ENCODE measurements around the gene MYLK2. TPM values are rescaled to one million over a fixed set of nuclear protein-coding genes. Genes with fewer than 3 reads are reported as not detected.

MYLK2 gene
- total and polyA plus RNA-seq, 2 of the 4 experiments (the other 2 are of a cell fraction): 0.18 to 0.27 TPM

DNA sequence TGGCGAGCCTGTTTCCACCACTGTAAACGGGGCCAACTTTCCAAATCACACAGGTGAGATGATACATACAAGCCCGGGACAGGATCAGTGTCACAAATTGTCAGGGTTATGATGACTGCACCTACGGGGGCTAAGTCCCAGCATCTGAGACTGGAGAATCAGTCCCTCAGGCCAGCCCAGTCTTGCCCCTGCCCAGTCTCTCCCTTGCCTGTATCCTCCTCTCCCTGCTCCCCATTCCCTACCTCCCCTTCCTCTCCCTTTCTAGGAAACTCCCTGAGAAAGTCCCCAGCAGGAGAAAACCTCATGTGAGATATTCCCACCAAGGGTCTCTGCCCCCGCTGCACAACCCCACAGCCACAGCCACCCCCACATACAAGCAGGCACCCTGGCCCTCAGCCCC lies 24.7 kb downstream of the MYLK2 start:
- Histone ChIP-seq H4K8ac (ENCODE audit: low read depth in 2 of 2, low read length in 2 of 2) (no peak overlapping the region), H3K14ac (replicated peaks; ENCODE audit: low read depth, low read length) (no peak overlapping the region), H2AK5ac (ENCODE audit: low read depth, low read length) (peak overlapping the region; percentile 34; the same call in 1 of the 2 replicates), H2BK15ac (ENCODE audit: low read depth, low read length) (no peak overlapping the region), H3K9ac (ENCODE audit: low read depth, low read length) (no peak overlapping the region), H4K5ac (ENCODE audit: low read depth, low read length) (no peak overlapping the region), H3K9me1 (ENCODE audit: insufficient read depth, low read length) (peaks cover 8% of the 10 kb centered on the region; the same call in 1 of the 2 replicates), H4K20me1 (ENCODE audit: insufficient read depth, low read length) (peaks cover 13% of the 10 kb centered on the region), H2BK20ac (ENCODE audit: low read depth, low read length) (no peak overlapping the region), H3K4ac (ENCODE audit: low read depth, low read length) (no peak overlapping the region), H3K4me3 (ENCODE audit: insufficient read depth, low read depth, low read length) (no peak overlapping the region), H3K56ac (ENCODE audit: extremely low read depth, insufficient read depth, low read length) (no peak overlapping the region), H3K4me2 (ENCODE audit: low read depth, low read length) (no peak overlapping the region), H2AK9ac (replicated peaks; ENCODE audit: low read depth, low read length, poor library complexity) (no peak overlapping the region), H2AFZ (replicated peaks; ENCODE audit: low read length, poor library complexity) (no peak overlapping the region), H2BK120ac (ENCODE audit: low read depth, low read length) (no peak overlapping the region), H3K9me3 (ENCODE audit: control insufficient read depth, insufficient read depth, low read length) (no peaks in the 10 kb centered on the region), H3K4me1 (ENCODE audit: control insufficient read depth, insufficient read depth, low read length) (peaks cover 15% of the 10 kb centered on the region), H2BK5ac (ENCODE audit: low read depth, low read length, poor library complexity, severe bottlenecking) (no peak overlapping the region), H3K18ac (ENCODE audit: low read depth, low read length) (no peak overlapping the region), H3K79me1 (ENCODE audit: low read depth in 1 of 2, low read length in 2 of 2) (no peaks in the 10 kb centered on the region), H3K23ac (ENCODE audit: low read depth, low read length) (no peak overlapping the region), H3K27ac (ENCODE audit: insufficient read depth, low read length) (no peak overlapping the region), H3K27me3 (ENCODE audit: control insufficient read depth, insufficient read depth, low read length) (peaks cover 18% of the 10 kb centered on the region), H4K91ac (ENCODE audit: insufficient read depth, low read depth, low read length) (no peak overlapping the region), H3K36me3 (ENCODE audit: control insufficient read depth, insufficient read depth, low read length) (no peaks in the 10 kb centered on the region)
- dilution Hi-C loops (cut with HindIII; ENCODE audit: low sequenced_read_pairs, unreplicated experiment): no loop called here
- ChIA-PET POLR2A (ENCODE audit: unreplicated experiment) (no interaction called here), CTCF (no interaction called here)
- intact Hi-C loops (cut with micrococcal nuclease): no loop called here
- in situ Hi-C loops (cut with MboI; ENCODE audit: low sequenced_read_pairs): loop anchor here (25.0 kb wide), 2 partner anchors 643 to 818 kb away; partner anchors contain the start of gene C20orf203
- 100% methylated on average over 3 of the region's 5 CpGs; no CpG with 5 or more reads in 1 of the 2 experiments for WGBS, 2 experiments (ENCODE audit: extremely low coverage in 2 of 2, insufficient read length in 1 of 2)
- DNase-seq (no peak), ATAC-seq (ENCODE audit: low read depth) (no peak)
- TF ChIP-seq RFX5 (IDR thresholded peaks at IDR 0.05; ENCODE audit: low read depth, low read length) (no peak), BHLHE40 (IDR thresholded peaks at IDR 0.05; ENCODE audit: low read depth, low read length) (no peak), CEBPB (IDR thresholded peaks at IDR 0.05; ENCODE audit: low read depth, low read length) (no peak), MAZ (IDR thresholded peaks at IDR 0.05; ENCODE audit: borderline replicate concordance, low read depth, low read length) (no peak), POLR2A (IDR thresholded peaks at IDR 0.05; ENCODE audit: low read depth, low read length) (no peak), SMC3 (IDR thresholded peaks at IDR 0.05; ENCODE audit: low read depth, low read length) (no peak), FOS (IDR thresholded peaks at IDR 0.05; ENCODE audit: low read depth, low read length) (no peak), RCOR1 (IDR thresholded peaks at IDR 0.05; ENCODE audit: insufficient replicate concordance, low read length) (no peak), NFE2L2 (IDR thresholded peaks at IDR 0.05; ENCODE audit: low read depth, low read length) (no peak), MAFK (IDR thresholded peaks at IDR 0.05; ENCODE audit: low read depth, low read length) (no peak), CHD1 (IDR thresholded peaks at IDR 0.05; ENCODE audit: low read depth, low read length) (no peak)
- TF ChIP-seq, protein P1, sequence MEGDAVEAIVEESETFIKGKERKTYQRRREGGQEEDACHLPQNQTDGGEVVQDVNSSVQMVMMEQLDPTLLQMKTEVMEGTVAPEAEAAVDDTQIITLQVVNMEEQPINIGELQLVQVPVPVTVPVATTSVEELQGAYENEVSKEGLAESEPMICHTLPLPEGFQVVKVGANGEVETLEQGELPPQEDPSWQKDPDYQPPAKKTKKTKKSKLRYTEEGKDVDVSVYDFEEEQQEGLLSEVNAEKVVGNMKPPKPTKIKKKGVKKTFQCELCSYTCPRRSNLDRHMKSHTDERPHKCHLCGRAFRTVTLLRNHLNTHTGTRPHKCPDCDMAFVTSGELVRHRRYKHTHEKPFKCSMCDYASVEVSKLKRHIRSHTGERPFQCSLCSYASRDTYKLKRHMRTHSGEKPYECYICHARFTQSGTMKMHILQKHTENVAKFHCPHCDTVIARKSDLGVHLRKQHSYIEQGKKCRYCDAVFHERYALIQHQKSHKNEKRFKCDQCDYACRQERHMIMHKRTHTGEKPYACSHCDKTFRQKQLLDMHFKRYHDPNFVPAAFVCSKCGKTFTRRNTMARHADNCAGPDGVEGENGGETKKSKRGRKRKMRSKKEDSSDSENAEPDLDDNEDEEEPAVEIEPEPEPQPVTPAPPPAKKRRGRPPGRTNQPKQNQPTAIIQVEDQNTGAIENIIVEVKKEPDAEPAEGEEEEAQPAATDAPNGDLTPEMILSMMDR (conservative IDR thresholded peaks at IDR 0.05; ENCODE audit: low read depth, low read length): no peak
- TF ChIP-seq, protein P2, sequence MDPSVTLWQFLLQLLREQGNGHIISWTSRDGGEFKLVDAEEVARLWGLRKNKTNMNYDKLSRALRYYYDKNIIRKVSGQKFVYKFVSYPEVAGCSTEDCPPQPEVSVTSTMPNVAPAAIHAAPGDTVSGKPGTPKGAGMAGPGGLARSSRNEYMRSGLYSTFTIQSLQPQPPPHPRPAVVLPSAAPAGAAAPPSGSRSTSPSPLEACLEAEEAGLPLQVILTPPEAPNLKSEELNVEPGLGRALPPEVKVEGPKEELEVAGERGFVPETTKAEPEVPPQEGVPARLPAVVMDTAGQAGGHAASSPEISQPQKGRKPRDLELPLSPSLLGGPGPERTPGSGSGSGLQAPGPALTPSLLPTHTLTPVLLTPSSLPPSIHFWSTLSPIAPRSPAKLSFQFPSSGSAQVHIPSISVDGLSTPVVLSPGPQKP (IDR thresholded peaks at IDR 0.05; ENCODE audit: borderline replicate concordance, low read depth, low read length): no peak
- no TSS peak for BruUV-seq (replicated peaks)

Data from IMR-90 (cell line).